HG02884 (cell line): ENCODE results near the gene TEAD3.

ENCODE experiments used
- ATAC-seq: cut with Tn5 transposase; IDR thresholded peaks from one replicate; pipeline ENCODE4 v1.9.1; 2021; ENCODE audit warnings: mild to moderate bottlenecking, moderate library complexity; ENCODE audit not compliant: unreplicated experiment

TEAD3 gene

GRCh38 chr6:35477028-35477427 lies 19.9 kb downstream of the TEAD3 start:
- ATAC-seq = no peak

GRCh38 chr6:35476004-35476403 lies 20.9 kb downstream of the TEAD3 start:
- ATAC-seq = no peak

- no peak for ATAC-seq
Measured at GRCh38 chr6:35475573-35475972, 21.3 kb downstream of the TEAD3 start.

- ATAC-seq = no peak
Measured at GRCh38 chr6:35474942-35475570, 21.8 kb downstream of the TEAD3 start.

GRCh38 chr6:35474131-35474941 lies 22.5 kb downstream of the TEAD3 start:
- no peak for ATAC-seq

- ATAC-seq = no peak
Measured at GRCh38 chr6:35473850-35474130, 23.1 kb downstream of the TEAD3 start.

GRCh38 chr6:35473075-35473849 lies 23.6 kb downstream of the TEAD3 start:
- no peak for ATAC-seq

- ATAC-seq = no peak
Measured at GRCh38 chr6:35471836-35472345, 25.0 kb downstream of the TEAD3 start.

GRCh38 chr6:35470663-35471120 lies 26.2 kb downstream of the TEAD3 start:
- ATAC-seq = no peak

- ATAC-seq = no peak
Measured at GRCh38 chr6:35469751-35470662, 26.9 kb downstream of the TEAD3 start.

- no peak for ATAC-seq
Measured at GRCh38 chr6:35468980-35469750, 27.7 kb downstream of the TEAD3 start.

- peak; percentile 61 for ATAC-seq
Measured at GRCh38 chr6:35468181-35468979, 28.5 kb downstream of the TEAD3 start, which contains the start of gene RPL10A. Gene RPL10A (plus strand): TSS chr6:35468401. CDS start chr6:35468435, 34 bp downstream.

- ATAC-seq = no peak
Measured at GRCh38 chr6:35465646-35466045, 31.2 kb downstream of the TEAD3 start.

- ATAC-seq = no peak
Measured at GRCh38 chr6:35463292-35463691, 33.6 kb downstream of the TEAD3 start.

GRCh38 chr6:35461270-35461669 lies 35.6 kb downstream of the TEAD3 start:
- ATAC-seq = no peak

- no peak for ATAC-seq
Measured at GRCh38 chr6:35457907-35458306, 39.0 kb downstream of the TEAD3 start.

GRCh38 chr6:35454391-35455110 lies 42.3 kb downstream of the TEAD3 start:
- no peak for ATAC-seq

GRCh38 chr6:35453236-35453635 lies 43.6 kb downstream of the TEAD3 start:
- ATAC-seq = no peak
